OCI-LY3 (cell line): ENCODE measurements around the gene CTDSP1.

Experiments used
- EZH2phosphoT487 ChIP-seq: fragments of 200-600 bp; shearing (Covaris generic); IDR thresholded peaks from 2 replicates; pipeline ENCODE4 v1.6.1; 2018; ENCODE audit warnings: antibody characterized with exemption, mixed run types, low read depth
- TF ChIP-seq, protein P1 (sequence below): fragments of 200-600, 300-600 bp; sonication (generic); IDR thresholded peaks from 2 replicates; pipeline ENCODE4 v1.5.1; 2014; ENCODE audit warnings: antibody characterized with exemption, low read length, low read depth

DNA sequence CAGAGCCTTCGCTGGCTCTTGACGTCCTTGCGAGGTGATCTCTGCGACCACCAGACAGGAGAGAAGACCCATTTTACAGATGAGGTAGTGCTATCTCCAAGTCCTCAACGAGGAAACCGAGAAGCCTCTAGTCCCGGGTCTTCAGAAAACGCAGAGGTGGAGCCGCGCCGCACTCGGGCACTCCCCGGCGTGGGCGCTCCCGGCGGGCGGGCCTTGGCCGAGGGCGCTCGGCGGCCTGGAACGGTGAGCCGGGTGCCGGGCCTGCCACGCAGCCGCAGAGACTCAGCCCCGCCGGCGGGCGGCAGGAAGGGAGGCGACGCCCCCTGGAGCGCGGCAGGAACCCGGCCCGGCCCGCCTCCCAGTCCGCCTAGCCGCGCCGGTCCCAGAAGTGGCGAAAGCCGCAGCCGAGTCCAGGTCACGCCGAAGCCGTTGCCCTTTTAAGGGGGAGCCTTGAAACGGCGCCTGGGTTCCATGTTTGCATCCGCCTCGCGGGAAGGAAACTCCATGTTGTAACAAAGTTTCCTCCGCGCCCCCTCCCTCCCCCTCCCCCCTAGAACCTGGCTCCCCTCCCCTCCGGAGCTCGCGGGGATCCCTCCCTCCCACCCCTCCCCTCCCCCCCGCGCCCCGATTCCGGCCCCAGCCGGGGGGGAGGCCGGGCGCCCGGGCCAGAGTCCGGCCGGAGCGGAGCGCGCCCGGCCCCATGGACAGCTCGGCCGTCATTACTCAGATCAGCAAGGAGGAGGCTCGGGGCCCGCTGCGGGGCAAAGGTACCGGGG, at the start of gene CTDSP1:
- TF ChIP-seq, protein P1, sequence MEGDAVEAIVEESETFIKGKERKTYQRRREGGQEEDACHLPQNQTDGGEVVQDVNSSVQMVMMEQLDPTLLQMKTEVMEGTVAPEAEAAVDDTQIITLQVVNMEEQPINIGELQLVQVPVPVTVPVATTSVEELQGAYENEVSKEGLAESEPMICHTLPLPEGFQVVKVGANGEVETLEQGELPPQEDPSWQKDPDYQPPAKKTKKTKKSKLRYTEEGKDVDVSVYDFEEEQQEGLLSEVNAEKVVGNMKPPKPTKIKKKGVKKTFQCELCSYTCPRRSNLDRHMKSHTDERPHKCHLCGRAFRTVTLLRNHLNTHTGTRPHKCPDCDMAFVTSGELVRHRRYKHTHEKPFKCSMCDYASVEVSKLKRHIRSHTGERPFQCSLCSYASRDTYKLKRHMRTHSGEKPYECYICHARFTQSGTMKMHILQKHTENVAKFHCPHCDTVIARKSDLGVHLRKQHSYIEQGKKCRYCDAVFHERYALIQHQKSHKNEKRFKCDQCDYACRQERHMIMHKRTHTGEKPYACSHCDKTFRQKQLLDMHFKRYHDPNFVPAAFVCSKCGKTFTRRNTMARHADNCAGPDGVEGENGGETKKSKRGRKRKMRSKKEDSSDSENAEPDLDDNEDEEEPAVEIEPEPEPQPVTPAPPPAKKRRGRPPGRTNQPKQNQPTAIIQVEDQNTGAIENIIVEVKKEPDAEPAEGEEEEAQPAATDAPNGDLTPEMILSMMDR, result no peak
- TF ChIP-seq EZH2phosphoT487, result no peak
